ENCODE data around the gene GATD1.

GATD1 gene

DNA sequence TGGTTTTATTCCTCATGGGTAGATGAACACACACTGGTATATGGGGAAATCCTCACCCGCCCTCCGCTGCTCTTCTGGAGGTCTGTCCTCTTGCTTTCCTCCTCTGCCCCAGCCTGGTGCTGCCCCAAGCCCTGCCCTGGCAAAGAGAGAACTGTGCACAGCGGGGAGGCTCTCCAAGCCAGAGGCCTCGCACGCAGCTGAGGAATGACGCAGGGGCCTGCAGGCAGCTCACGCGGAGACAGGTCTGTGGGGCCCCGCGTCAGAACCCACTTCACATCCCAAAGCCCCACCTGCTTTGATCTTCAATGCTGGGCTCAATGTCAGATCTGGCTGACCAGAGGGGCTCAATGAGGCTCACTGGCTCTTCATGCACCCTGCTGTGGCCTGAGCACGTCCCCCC lies 10.0 kb downstream of the GATD1 start:
- TF ChIP-seq, protein P1, sequence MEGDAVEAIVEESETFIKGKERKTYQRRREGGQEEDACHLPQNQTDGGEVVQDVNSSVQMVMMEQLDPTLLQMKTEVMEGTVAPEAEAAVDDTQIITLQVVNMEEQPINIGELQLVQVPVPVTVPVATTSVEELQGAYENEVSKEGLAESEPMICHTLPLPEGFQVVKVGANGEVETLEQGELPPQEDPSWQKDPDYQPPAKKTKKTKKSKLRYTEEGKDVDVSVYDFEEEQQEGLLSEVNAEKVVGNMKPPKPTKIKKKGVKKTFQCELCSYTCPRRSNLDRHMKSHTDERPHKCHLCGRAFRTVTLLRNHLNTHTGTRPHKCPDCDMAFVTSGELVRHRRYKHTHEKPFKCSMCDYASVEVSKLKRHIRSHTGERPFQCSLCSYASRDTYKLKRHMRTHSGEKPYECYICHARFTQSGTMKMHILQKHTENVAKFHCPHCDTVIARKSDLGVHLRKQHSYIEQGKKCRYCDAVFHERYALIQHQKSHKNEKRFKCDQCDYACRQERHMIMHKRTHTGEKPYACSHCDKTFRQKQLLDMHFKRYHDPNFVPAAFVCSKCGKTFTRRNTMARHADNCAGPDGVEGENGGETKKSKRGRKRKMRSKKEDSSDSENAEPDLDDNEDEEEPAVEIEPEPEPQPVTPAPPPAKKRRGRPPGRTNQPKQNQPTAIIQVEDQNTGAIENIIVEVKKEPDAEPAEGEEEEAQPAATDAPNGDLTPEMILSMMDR (IDR thresholded peaks at IDR 0.05; ENCODE audit: insufficient read depth, low read length, poor library complexity, severe bottlenecking): no peak
- no peaks in the 10 kb centered on the region for H3K27me3 ChIP-seq (replicated peaks; ENCODE audit: control insufficient read depth, insufficient read depth, low read length)
- no peak for DNase-seq (ENCODE audit: extremely low read depth, insufficient read length)
- peaks cover 41% of the 10 kb centered on the region for H3K36me3 ChIP-seq (ENCODE audit: control insufficient read depth, insufficient read depth, low read length)
- no peak overlapping the region for H3K4me3 ChIP-seq (replicated peaks; ENCODE audit: low read depth, low read length)

DNA sequence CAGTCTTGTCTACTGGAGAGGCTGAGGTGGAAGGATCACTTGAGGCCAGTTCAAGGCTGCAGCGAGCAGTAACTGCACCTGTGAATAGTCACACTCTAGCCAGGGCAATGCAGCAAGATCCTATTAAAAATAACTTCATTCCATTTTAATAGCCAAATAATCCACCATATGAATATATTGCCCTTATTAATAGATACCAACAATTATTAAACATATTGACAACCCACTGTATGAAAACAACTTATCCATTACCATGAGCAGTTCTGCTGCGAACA lies 10.4 kb downstream of the GATD1 start:
- peaks cover 42% of the 10 kb centered on the region for H3K36me3 ChIP-seq (ENCODE audit: control insufficient read depth, insufficient read depth, low read length)
- TF ChIP-seq, protein P1 (IDR thresholded peaks at IDR 0.05; ENCODE audit: insufficient read depth, low read length, poor library complexity, severe bottlenecking): no peak
- no peak overlapping the region for H3K4me3 ChIP-seq (replicated peaks; ENCODE audit: low read depth, low read length)
- DNase-seq (ENCODE audit: extremely low read depth, insufficient read length): no peak
- no peaks in the 10 kb centered on the region for H3K27me3 ChIP-seq (replicated peaks; ENCODE audit: control insufficient read depth, insufficient read depth, low read length)

DNA sequence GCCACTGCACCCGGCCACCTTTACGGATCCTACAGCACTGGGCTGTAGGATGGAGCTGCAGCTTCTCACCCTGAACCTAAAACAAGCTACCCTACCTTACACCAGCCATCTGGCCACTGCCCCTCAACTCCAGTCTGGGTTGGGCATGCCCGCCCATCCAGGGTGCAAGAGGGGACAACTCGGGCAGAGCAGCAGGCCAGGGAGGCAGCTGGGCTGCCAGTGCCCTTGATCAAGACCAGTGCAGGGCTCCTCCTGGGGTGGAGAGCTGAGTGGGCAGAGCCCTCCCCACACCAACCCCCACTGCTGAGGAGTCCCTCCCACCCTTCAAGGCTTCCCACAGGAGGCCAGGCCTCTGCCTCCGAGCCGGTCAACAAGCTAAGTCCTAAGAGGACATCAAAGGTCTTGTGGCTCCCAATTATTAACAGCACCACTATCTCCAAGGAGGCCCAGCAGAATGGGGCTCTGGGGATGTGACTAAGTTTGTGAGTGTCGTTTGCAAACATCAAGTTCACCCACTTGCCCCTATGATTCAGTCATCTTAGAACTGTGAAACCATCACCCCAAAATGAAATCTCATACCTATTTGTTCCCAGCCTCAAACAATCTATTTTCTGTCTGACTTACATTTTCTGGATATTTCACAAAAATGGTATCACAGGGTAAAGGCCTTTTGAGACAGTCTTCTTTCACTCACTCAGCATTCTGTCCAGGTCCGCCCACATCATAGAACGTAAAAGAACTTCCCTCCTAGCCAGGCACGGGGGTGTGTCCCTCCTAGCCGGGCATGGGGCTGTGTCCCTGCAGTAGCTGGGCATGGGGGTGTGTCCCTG lies 11.0 kb downstream of the GATD1 start:
- DNase-seq (ENCODE audit: extremely low read depth, insufficient read length): no peak
- Histone ChIP-seq H3K27me3 (replicated peaks; ENCODE audit: control insufficient read depth, insufficient read depth, low read length) (no peaks in the 10 kb centered on the region), H3K36me3 (ENCODE audit: control insufficient read depth, insufficient read depth, low read length) (peaks cover 43% of the 10 kb centered on the region), H3K4me3 (replicated peaks; ENCODE audit: low read depth, low read length) (no peak overlapping the region)
- TF ChIP-seq, protein P1 (IDR thresholded peaks at IDR 0.05; ENCODE audit: insufficient read depth, low read length, poor library complexity, severe bottlenecking): no peak

DNA sequence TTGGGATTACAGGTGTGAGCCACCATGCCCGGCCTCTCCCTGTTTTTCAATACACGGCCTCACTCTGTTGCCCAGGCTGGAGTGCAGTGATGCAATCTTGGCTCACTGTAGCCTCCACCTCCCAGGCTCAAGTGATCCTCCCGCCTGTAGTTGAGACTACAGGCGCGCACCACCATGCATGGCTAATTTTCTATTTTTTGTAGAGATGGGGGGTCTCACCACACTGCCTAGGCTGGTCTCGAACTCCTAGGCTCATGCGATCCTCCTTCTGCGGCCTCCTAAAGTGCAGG lies 11.5 kb downstream of the GATD1 start:
- TF ChIP-seq, protein P1 (IDR thresholded peaks at IDR 0.05; ENCODE audit: insufficient read depth, low read length, poor library complexity, severe bottlenecking): no peak
- no peak overlapping the region for H3K4me3 ChIP-seq (replicated peaks; ENCODE audit: low read depth, low read length)
- H3K27me3 ChIP-seq (replicated peaks; ENCODE audit: control insufficient read depth, insufficient read depth, low read length): no peaks in the 10 kb centered on the region
- DNase-seq (ENCODE audit: extremely low read depth, insufficient read length): no peak
- peaks cover 40% of the 10 kb centered on the region for H3K36me3 ChIP-seq (ENCODE audit: control insufficient read depth, insufficient read depth, low read length)

DNA sequence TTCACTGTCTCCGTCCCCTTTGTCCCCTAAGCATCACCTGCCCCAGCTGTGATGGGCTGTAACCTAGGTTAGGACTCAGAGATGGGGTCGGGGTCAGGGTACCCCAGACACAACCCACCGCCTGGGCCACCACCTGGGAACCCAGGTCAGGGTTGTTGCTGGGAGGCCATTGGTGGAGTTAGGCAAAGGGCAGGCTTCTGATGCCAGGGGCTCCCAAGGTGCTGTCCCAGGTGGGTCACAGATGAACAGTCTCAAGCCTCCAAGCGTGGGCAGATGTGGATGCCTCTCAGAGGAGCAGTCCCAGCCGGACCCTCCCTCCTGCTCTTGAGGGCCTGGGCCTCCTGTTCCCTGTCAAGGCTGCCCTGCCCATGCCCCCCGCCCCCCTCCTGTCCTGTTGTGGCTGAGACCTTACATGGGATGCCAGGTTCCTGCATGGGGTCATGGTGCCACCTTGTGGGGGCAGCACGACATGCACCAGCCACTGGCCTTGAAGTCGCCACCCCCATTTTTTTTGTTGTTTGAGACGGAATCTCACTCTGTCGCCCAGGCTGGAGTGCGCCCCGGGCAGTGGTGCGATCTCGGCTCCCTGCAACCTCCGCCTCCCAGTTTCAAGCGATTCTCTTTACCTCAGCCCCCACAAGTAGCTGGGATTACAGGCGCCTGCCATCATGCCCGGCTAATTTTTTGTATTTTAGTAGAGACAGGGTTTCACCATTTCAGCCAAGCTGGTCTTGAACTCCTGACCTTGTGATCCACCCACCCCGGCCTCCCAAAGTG lies 12.1 kb downstream of the GATD1 start:
- no peak for DNase-seq (ENCODE audit: extremely low read depth, insufficient read length)
- no peak overlapping the region for H3K4me3 ChIP-seq (replicated peaks; ENCODE audit: low read depth, low read length)

More for the DNA sequence above, 12.1 kb downstream of the GATD1 start:
- TF ChIP-seq, protein P1 (IDR thresholded peaks at IDR 0.05; ENCODE audit: insufficient read depth, low read length, poor library complexity, severe bottlenecking): peak; percentile 71
- Histone ChIP-seq H3K27me3 (replicated peaks; ENCODE audit: control insufficient read depth, insufficient read depth, low read length) (no peaks in the 10 kb centered on the region), H3K36me3 (ENCODE audit: control insufficient read depth, insufficient read depth, low read length) (peaks cover 40% of the 10 kb centered on the region)
